ENCODE data around the gene DAD1.
A peak's percentile ranks its signal among the peaks of the same experiment; 100 is the strongest.
"Not testable (repeated sequence)": the region's sequence is repeated elsewhere in the genome, so short reads cannot be mapped to it uniquely, and the experiment has no call there.

DAD1 gene

GRCh38 chr14:22551605-22551997, 37.4 kb downstream of the DAD1 start:
- no peak for DNase-seq

GRCh38 chr14:22549981-22550673, 38.9 kb downstream of the DAD1 start:
- peak; percentile 80 for DNase-seq

GRCh38 chr14:22549324-22549962, 39.6 kb downstream of the DAD1 start:
- no peak for DNase-seq

DNA sequence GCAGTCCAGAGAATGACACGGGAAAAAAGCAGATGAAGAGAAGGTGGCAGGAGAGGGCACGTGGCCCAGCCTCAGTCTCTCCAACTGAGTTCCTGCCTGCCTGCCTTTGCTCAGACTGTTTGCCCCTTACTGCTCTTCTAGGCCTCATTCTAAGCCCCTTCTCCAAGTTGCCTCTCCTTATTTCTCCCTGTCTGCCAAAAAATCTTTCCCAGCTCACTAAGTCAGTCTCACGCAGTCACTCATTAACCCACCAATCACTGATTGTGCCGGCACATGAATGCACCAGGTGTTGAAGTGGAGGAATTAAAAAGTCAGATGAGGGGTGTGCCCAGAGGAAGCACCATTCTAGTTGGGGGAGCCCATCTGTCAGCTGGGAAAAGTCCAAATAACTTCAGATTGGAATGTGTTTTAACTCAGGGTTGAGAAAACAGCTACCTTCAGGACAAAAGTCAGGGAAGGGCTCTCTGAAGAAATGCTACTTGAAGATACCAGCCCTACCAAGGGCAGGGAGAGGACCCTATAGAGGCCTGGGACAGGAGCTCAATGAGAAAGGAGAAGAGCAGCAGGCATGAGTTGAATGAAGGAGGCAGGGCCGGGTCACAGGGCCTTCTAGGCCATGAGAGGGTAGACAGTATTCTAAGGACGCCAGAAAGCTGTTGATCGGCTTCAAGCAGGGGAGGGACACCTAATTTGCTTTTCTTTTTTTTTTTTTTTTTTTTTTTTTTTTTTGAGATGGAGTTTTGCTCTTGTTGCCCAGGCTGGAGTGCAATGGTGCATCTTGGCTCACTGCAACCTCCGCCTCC, 40.9 kb downstream of the DAD1 start:
- DNase-seq = no peak

GRCh38 chr14:22547313-22547947, 41.6 kb downstream of the DAD1 start:
- DNase-seq = no peak

GRCh38 chr14:22546722-22547071, 42.3 kb downstream of the DAD1 start:
- DNase-seq = no peak

- DNase-seq = peak; percentile 83
These were observed 42.9 kb downstream of the DAD1 start for GRCh38 chr14:22545842-22546721.

DNA sequence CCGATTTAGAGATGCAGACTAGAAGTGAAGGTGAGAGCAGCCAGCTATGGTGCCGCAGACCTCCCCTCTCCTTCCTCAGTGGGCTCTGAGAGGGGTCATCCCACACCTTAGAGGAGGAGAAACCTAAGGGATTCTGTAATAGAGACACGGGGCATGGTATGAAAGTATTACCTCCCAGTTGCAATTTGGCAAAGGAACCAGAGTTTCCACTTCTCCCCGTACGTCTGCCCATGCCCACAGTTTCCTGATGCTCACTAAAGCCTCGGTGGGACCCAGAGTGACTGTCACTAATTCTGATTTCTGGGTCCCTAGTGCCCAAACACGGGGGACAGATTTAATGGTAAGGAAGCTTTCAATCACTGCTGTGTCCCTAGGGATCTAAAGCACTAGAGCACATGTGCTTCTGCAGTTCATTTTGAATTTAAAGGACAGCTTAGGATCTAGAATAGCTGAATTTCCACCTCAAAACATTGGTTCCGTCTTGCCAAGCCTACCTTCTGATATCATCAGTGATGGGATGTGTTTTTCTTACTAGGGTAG, 44.1 kb downstream of the DAD1 start:
- no peak for DNase-seq

DNA sequence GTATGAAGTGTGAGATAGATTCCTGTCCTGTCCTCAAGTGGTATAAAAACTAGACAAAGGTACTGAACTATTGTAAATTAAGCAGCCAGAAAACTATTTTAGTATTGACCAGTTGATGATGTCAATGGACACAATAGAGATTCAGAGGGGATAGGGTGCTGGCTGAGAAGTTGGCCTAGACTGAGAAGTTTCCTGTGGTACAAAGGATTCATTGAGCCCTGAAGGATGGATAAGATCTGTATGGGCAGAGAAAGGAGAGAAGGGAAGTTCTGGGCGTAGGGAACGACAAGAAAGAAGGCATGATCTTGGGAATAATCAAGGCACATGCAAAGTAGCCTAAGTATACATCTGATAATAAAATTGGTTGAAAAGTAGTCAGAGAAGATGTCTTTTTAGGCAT, 44.6 kb downstream of the DAD1 start:
- DNase-seq = no peak

- not testable (repeated sequence) for DNase-seq
These were observed 45.3 kb downstream of the DAD1 start for GRCh38 chr14:22543570-22544357.

DNA sequence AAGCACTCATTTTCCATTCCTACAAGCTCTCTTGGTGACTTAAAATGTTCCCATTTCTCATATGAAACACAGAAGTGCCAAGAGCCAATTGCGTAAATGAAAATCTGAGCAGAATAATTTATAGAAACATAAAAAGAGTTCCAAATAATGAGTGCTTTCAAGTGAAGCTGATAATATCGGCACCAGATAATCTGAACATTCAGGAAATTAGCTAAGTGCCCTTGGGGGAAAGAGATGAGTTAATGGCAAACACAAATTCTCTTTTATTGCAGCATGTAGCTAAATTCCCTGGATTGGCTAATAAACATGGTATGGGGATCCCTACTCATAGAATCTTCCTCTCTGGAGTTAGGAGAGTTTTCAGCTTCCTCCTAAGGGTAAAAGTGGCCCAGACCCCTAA, 46.7 kb downstream of the DAD1 start:
- no peak for DNase-seq

DNA sequence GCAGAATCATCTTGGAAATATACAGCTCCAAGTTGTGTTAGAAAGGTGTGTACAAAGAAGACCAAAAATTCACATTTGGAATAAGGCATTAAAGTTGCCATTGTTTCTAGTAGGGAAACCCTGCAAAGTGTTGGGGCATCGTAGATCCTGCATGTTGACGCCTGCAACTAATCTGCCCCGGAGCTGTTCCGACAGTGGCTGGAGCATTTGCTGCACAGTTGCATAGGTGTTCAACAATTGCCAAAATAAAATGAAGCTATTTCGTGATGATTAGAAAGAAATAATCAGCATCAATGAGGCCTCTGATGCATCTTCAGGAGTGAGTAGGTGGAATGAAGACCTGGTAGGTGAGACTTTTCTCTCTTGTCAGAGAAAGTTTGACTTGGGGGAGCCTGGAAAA, 47.3 kb downstream of the DAD1 start:
- no peak for DNase-seq

DNA sequence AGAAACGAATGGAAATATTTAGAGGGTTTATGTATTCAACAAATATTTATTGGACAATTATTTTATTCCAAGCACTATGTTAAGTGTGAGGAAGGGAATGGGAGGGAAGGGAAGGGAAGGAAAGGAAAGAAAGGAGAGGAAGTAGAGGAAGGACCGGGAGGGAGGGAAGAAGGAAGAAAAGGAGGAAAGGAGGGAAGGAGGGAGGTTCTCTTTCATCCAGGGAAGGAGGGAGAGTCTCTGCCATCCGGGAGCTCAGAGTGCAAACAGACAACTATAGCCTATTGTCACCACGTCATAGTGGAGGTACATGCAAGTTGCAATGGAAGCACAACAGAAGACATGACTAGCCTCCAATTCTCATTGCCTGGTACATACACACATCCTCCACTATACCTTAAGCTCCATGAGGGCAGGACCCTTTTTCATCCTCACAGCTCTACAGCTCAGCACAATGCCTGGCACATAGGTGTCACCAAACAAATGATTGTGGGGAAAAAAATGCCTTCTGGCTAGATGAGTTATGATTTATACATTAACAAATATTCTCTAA, 48.1 kb downstream of the DAD1 start:
- DNase-seq = no peak

- no peak for DNase-seq
These were observed 48.7 kb downstream of the DAD1 start for GRCh38 chr14:22540293-22540692.

DNA sequence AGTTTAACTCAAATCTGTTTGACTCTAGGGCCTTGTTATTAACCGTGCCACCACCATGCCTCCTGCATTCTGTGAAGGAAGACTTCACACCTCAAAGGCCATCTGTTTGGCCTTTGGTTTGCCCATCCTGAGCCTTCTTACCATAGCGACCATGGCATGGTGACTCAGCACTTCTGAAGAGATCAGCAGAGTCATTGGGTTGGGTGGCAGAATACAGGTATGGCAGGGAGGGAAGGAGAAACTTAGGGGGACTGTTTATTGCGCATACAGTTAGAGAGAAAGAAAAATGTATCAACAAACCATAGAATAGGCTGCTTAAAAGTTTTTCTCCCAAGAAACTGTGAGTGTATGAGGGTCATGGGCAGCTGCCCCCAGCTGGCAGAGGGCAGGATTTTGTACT, 49.2 kb downstream of the DAD1 start:
- DNase-seq = no peak

DNA sequence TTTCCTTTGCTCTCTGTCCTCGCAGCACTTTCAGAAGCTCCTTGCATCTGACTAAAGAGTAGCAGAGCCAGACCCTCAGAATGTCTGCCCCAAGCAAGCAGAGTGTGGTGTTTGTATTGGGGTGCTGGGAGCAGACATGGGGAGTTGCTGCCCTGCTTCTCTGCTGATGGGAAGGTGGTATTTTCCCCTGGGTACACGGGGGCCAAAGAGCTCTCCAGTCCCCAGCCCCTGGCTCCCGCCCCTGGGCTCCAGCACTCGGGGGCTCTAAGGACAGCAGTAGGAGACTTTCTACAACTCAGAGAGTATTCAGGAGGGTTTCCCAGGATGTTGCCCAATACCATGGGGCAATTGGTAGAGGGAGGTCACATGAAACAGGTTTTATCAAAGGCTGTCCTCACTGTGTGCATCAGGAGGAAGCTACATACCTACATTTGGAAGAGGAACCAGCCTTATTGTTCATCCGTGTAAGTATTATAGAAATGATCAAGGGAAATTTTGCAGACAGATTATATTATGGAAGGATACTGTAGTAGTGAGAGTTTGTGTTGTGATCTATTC, 50.3 kb downstream of the DAD1 start:
- DNase-seq = no peak

GRCh38 chr14:22537436-22538310, 51.4 kb downstream of the DAD1 start:
- no peak for DNase-seq

- DNase-seq = peak; percentile 97
These were observed 52.1 kb downstream of the DAD1 start for GRCh38 chr14:22536853-22537338.

- DNase-seq = no peak
These were observed 53.1 kb downstream of the DAD1 start for GRCh38 chr14:22535916-22536315.

Measured in fibroblast of skin of abdomen (primary cell).